ENCODE data around the gene MYO15A.

MYO15A gene

GRCh38 chr17:18225642-18226283, 117.2 kb downstream of the MYO15A start:
- DNase-seq, result no peak

- DNase-seq, result peak in 1 of 2 donors; percentile 10
These were observed 117.9 kb downstream of the MYO15A start for GRCh38 chr17:18226284-18226945.

- no peak for DNase-seq
These were observed 119.1 kb downstream of the MYO15A start for GRCh38 chr17:18227635-18228034.

- no peak for DNase-seq
These were observed 119.7 kb downstream of the MYO15A start for GRCh38 chr17:18228176-18228682.

- DNase-seq, result no peak
These were observed 120.7 kb downstream of the MYO15A start for GRCh38 chr17:18229254-18229653.
